IPS-18a (cell line): ENCODE data around the gene ZBTB7C.

Experiments used
- H3K27ac ChIP-seq: one replicate; pipeline ENCODE4 v1.5.1; 2013; ENCODE audit warnings: low read length
- H3K27me3 ChIP-seq: one replicate; pipeline ENCODE4 v1.6.1; 2013; ENCODE audit warnings: mild to moderate bottlenecking, low read length; ENCODE audit not compliant: control insufficient read depth, insufficient read depth
- H3K36me3 ChIP-seq: one replicate; pipeline ENCODE4 v1.6.1; 2013; ENCODE audit warnings: low read depth, low read length; ENCODE audit not compliant: control insufficient read depth
- H3K4me1 ChIP-seq: one replicate; pipeline ENCODE4 v1.6.1; 2013; ENCODE audit warnings: low read depth, low read length; ENCODE audit not compliant: control insufficient read depth
- H3K4me3 ChIP-seq: one replicate; pipeline ENCODE4 v1.5.1; 2013; ENCODE audit warnings: low read length
- H3K9ac ChIP-seq: one replicate; pipeline ENCODE4 v1.6.1; 2013; ENCODE audit warnings: mild to moderate bottlenecking, low read length, moderate library complexity
- H3K9me3 ChIP-seq: one replicate; pipeline ENCODE4 v1.6.1; 2013; ENCODE audit warnings: low read depth, low read length; ENCODE audit not compliant: control insufficient read depth

ZBTB7C gene

DNA sequence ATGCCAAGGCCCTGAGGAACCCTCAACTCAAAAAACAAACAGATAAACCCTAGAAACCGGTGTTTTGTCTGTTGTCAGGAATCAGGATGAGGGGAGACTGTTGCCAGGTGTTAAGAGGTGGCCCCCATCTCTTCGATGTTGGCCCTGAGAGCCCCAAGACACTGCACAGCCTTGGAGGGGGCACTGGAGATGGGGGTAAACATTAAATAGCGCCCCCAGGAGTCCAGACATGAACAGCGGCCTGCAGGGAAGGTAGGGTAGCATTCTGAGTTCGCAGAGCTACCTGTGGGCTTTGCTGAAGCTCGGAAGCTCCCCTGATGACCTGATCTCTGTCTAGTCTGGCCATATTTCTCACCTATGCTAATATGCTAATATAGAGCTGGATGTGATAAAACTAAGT lies 381.1 kb downstream of the ZBTB7C start:
- Histone ChIP-seq H3K9me3 (no peaks in the 10 kb centered on the region), H3K4me3 (no peak overlapping the region), H3K27me3 (no peaks in the 10 kb centered on the region), H3K36me3 (no peaks in the 10 kb centered on the region), H3K9ac (no peak overlapping the region), H3K27ac (no peak overlapping the region), H3K4me1 (peaks cover 11% of the 10 kb centered on the region)

DNA sequence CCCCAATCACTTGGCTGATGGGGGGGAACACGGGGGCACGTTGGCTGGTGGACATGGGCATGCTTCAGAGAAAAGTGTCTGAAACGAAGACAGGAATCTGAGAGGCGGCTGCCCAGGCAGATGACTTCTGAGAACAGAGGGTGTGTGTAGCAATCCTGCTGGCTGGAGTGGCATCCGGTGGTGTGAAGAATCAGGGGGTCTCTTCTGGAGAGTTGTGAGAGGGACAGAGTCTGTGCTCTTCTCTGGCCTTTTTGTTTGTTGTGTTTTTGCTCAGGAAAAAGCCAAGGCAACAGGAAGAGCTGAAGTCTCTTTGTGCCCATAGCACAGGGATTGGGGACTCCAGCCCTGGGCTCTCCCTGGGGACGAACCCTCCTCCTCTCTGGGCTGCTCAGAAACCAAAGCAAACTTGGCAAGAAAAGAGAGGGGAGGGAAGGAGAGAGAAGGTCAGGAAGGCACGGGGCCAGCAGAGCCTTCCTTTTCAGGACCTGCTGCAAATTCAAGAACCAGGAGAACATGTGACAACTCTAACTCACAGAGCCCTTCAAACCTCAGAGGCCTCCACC lies 381.7 kb downstream of the ZBTB7C start:
- Histone ChIP-seq H3K27me3 (no peaks in the 10 kb centered on the region), H3K36me3 (no peaks in the 10 kb centered on the region), H3K9ac (no peak overlapping the region), H3K9me3 (no peaks in the 10 kb centered on the region), H3K4me1 (peaks cover 11% of the 10 kb centered on the region), H3K27ac (no peak overlapping the region), H3K4me3 (no peak overlapping the region)

DNA sequence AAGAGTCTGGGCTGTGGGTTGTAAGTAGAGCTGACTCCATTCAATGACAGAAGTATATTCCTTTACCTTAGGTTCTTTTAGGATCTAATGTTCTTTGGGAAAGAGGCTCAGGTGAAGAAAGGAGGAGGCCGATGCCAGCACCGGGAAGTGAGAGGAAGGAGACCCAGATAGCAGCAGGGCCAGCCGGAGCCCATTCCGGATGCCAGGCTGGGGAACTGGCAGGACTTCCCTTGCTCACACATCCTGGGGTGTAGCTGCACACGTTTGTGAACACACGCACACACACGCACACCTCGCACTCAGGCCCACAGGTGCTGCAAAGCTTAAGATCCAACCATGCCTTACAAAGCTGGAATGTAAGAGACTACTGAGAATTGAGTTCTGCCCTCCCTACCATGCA lies 383.0 kb downstream of the ZBTB7C start:
- Histone ChIP-seq H3K9ac (no peak overlapping the region), H3K4me3 (no peak overlapping the region), H3K36me3 (no peaks in the 10 kb centered on the region), H3K9me3 (no peaks in the 10 kb centered on the region), H3K27ac (no peak overlapping the region), H3K4me1 (peaks cover 9% of the 10 kb centered on the region), H3K27me3 (no peaks in the 10 kb centered on the region)

DNA sequence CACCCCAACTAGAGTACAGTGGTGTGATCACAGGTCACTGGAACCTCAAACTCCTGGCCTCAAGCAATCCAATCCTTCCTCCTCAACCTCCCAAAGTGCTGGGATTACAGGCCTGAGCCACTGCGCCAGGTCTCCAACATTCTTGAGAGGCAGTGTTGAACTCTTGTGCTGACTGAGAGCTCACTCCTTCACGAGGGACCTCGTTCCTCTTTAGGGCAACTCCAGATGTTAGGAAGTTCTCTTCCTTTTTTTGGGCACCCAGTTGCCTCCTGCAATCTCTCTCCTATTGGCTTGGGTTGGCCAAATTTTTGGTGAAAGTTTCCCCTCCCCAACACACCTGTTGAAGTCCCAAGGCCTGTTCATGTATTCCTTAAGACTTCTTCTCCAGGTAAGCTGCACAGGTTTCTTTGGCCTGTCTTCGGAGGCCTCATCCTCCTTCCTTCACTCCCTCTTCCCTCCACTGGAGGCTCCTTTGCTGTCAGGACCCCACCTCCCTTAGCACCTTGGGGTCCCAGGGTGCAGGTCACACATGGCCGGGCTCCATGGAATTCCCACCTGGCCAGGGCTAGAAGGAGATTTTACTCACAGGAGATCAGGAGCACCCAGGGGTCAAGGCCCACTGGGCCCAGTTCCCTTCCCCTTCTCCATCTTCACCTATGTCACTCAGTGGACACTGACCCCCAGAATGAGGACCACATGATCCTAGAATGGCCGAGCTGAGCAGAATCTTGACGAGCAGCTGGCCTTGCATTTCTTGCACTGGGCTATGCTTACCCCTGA lies 384.1 kb downstream of the ZBTB7C start:
- H3K27ac ChIP-seq, result no peak overlapping the region
- no peak overlapping the region for H3K4me3 ChIP-seq
- H3K4me1 ChIP-seq, result peaks cover 10% of the 10 kb centered on the region
- H3K9me3 ChIP-seq, result no peaks in the 10 kb centered on the region
- H3K36me3 ChIP-seq, result no peaks in the 10 kb centered on the region
- H3K9ac ChIP-seq, result no peak overlapping the region
- no peaks in the 10 kb centered on the region for H3K27me3 ChIP-seq

DNA sequence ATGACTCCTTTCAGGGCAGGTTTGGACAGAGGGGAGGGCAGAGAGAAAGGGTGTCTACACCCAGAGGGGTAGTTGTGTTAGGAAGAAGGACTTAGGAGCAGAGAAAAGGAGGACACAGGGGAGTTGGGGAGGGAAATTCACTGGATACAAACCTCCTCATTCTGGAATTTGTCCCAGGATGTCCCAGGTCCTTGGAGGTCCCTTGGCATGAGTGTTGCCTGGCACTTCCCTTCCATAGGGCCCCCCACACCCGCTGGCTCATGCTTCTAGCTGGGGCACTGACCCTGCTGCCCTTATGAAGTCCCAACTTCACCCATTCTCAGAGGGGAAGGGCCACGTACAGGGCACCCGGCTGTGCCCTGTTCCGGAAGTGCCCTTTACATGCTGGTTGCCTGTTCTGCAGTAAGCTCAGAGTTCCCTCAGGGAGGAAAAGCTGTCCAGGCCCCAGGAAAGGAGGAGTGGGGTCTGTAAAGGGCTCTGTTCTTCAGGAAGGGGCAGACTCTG lies 385.1 kb downstream of the ZBTB7C start:
- H3K9me3 ChIP-seq, result no peaks in the 10 kb centered on the region
- H3K4me1 ChIP-seq, result peaks cover 10% of the 10 kb centered on the region
- H3K9ac ChIP-seq, result no peak overlapping the region
- H3K27ac ChIP-seq, result no peak overlapping the region
- H3K27me3 ChIP-seq, result no peaks in the 10 kb centered on the region
- no peak overlapping the region for H3K4me3 ChIP-seq
- no peaks in the 10 kb centered on the region for H3K36me3 ChIP-seq

DNA sequence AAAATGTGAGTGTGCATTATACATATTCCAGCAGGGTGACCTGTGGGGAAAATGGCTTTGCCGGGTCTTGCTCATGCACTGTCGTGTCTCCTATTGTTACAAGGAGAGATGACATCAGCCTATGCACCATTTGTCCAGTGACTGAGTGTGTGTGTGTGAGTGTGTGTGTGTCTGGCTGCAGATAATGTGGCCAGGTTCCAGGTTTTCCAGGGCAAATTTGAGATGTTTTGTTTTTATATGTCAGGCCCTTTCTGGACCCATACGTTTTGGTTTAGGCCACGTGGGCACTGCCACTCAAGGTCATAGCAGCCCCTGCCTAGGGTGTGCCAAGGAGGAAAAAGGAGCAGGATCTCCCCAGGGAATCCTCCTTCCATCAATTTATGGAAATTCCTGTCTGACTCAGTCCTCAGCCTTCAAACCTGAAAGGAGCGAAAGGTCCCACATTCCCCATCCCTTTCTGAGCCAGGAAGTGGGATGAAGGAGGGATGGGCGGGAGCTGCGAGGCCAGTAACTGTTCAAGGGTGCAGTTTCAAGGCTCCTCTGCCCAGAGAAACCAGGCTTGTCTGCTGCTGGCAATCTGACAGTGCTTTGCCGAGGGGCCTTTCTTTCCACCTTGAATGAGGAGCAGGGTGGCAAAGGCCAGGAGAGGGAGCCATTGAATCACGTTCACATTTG lies 385.7 kb downstream of the ZBTB7C start:
- Histone ChIP-seq H3K9ac (no peak overlapping the region), H3K27me3 (no peaks in the 10 kb centered on the region), H3K4me1 (peaks cover 10% of the 10 kb centered on the region), H3K4me3 (no peak overlapping the region), H3K36me3 (no peaks in the 10 kb centered on the region), H3K9me3 (no peaks in the 10 kb centered on the region), H3K27ac (no peak overlapping the region)

DNA sequence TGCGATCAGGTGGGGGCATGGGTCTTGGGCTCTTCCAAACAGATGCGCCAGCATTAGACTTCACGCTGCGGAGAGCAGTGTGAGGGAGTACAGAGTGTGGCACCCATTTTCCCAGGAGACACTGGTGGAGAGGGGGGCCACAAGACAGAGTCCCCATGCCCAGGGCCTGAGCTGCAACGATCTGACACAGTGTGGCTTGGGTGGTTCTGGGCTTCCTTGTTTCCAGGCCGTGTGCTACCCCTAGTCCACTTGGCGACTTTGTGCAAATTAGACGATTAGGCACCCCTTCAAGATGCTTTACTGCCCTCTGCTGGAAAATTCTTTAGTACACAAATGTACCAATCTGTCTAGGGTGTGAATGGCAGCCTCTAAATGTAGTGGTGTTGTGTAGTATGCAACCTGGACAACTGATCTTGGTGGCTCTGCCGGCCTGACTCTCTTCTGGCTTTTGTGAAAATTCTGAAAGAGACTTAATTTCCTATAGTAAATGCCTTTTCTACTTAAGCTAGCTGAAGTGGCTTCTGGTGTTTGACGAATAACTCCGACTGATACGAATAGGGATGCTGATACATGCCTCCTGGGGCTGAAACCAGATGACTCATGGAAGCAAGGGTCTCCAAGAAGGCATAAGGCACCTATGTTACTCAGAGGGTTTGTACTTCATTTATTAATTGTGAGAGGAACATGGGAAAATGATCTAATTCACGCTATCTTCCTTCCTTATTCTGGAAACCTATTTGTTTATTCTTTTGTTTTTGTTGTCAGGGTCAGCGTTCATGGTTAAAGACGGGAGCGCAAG lies 386.5 kb downstream of the ZBTB7C start:
- Histone ChIP-seq H3K9ac (no peak overlapping the region), H3K9me3 (no peaks in the 10 kb centered on the region), H3K36me3 (no peaks in the 10 kb centered on the region), H3K4me3 (no peak overlapping the region), H3K27me3 (no peaks in the 10 kb centered on the region), H3K4me1 (peaks cover 10% of the 10 kb centered on the region), H3K27ac (no peak overlapping the region)

DNA sequence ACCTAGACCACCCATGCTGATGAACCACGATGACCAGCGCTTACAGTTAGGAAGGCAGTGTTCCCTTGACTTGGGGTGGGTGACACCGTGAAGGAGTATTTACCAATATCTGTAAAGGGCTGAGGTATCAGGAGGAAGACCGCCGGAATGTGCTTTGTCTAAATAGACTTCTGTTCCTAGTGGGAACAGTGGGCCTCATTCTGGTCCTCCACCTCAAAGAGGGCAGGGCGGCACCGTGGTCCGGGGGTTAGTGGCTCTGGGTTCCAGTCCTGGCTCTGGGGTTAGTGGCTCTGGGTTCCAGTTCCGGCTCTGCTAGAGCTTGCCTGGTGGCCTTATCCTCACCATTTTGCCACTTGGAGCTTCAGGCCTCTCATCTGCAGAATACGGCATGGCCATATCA lies 387.2 kb downstream of the ZBTB7C start:
- H3K27ac ChIP-seq, result no peak overlapping the region
- no peak overlapping the region for H3K9ac ChIP-seq
- no peaks in the 10 kb centered on the region for H3K27me3 ChIP-seq
- no peak overlapping the region for H3K4me3 ChIP-seq
- no peaks in the 10 kb centered on the region for H3K9me3 ChIP-seq
- no peaks in the 10 kb centered on the region for H3K36me3 ChIP-seq
- H3K4me1 ChIP-seq, result peaks cover 4% of the 10 kb centered on the region

DNA sequence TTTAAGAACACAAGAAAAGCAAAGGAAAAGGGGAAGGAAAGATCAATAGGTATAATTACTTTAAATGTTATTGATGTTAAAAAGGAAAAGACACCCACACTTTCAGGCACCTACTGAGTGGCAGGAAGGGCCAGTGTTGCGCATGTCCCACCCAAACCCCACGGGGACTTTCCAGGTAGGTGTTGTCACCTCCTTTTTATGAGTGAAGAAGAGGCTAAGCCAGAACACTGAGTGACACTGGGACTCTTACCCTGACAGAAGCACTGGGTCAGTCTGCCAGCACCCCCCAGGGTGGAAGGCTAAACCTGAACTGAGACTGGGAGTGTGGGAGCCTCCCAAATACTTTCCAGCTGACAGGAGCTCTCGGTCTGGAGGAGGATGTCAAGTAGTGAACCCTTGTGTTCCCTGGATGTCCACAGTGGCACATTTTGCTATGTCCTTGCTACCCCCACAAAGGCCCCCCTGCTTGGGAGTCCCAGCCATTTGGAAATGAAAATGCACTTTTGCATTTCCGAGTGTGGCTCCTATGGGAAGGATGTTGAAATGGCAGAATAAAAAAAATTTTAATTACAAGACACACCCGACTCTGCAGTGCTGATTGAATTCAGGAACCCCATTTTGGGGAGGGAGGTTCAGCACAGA lies 387.8 kb downstream of the ZBTB7C start:
- no peak overlapping the region for H3K4me3 ChIP-seq
- H3K9ac ChIP-seq, result no peak overlapping the region
- H3K4me1 ChIP-seq, result peaks cover 4% of the 10 kb centered on the region
- H3K36me3 ChIP-seq, result no peaks in the 10 kb centered on the region
- no peak overlapping the region for H3K27ac ChIP-seq
- H3K27me3 ChIP-seq, result no peaks in the 10 kb centered on the region
- no peaks in the 10 kb centered on the region for H3K9me3 ChIP-seq

DNA sequence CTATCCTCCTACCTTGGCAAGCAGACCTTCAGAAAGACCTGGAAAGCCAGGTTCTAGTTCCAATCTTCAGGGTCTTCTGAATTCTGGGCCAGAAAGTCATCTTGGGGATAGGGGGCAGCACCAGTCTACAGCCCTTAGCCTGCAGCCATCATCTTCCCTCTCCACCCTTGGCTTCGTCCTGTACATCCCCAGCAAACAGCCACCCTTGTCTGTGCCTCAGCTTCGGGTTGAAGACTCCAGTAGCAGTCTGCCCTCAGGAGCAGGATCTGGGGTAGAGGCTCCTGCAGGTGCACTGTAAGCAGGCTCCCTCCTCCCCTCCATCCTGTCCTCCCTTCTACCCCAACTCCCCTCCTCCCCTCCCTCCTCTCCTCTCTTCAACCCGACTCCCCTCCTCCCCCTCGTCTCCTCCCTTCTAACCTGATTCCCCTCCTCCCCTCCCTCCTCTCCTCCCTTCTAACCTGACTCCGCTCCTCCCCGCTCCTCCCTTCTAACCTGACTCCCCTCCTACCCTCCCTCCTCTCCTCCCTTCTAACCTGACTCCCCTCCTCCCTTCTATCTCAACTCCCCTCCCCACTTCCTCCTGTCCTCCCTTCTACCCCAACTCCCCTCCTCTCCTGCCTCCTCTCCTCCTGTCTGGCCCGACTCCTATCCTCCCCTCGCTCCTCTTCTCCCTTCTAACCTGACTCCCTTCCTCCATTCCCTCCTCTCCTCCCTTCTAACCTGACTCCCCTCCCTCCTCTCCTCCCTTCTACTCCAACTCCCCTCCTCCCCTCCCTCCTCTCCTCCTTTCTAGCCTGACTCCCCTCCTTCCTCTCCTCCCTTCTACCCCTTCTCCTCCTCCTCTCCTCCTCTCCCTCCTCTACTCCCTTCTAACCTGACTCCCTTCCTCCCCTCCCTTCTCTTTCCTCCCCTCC lies 388.6 kb downstream of the ZBTB7C start:
- Histone ChIP-seq H3K36me3 (no peaks in the 10 kb centered on the region), H3K4me3 (no peak overlapping the region), H3K27ac (no peak overlapping the region), H3K4me1 (peaks cover 4% of the 10 kb centered on the region), H3K9me3 (no peaks in the 10 kb centered on the region), H3K27me3 (no peaks in the 10 kb centered on the region), H3K9ac (no peak overlapping the region)
